WI38 (cell line): ENCODE results near the gene DNAJB6.

Experiments
- H3K4me3 ChIP-seq: 2 replicates; pipeline ENCODE4 v1.5.1; 2011; ENCODE audit warnings: low read depth, mild to moderate bottlenecking, control low read depth, low read length
- CTCF ChIP-seq: IDR thresholded peaks from 2 replicates; pipeline ENCODE4 v1.5.1; 2012; ENCODE audit warnings: low read depth, mild to moderate bottlenecking, control low read depth, low read length

DNAJB6 gene

GRCh38 chr7:157389951-157390730, 53.3 kb downstream of the DNAJB6 start:
- no peak overlapping the region for H3K4me3 ChIP-seq
- TF ChIP-seq CTCF: no peak

- no peak for TF ChIP-seq CTCF
- no peak overlapping the region for H3K4me3 ChIP-seq
Measured at GRCh38 chr7:157391036-157391710, 54.4 kb downstream of the DNAJB6 start.

GRCh38 chr7:157392256-157393037, 55.6 kb downstream of the DNAJB6 start:
- no peak overlapping the region for H3K4me3 ChIP-seq
- TF ChIP-seq CTCF: no peak

- TF ChIP-seq CTCF: no peak
Measured at GRCh38 chr7:157394246-157395191, 57.7 kb downstream of the DNAJB6 start.

GRCh38 chr7:157395206-157395605, 58.4 kb downstream of the DNAJB6 start:
- no peak overlapping the region for H3K4me3 ChIP-seq
- no peak for TF ChIP-seq CTCF

More at GRCh38 chr7:157394246-157395191, 57.7 kb downstream of the DNAJB6 start:
- no peak overlapping the region for H3K4me3 ChIP-seq

- no peak overlapping the region for H3K4me3 ChIP-seq
- no peak for TF ChIP-seq CTCF
Measured at GRCh38 chr7:157396316-157397035, 59.7 kb downstream of the DNAJB6 start.
